ENCODE data around the gene SMAD3.

Gene SMAD3

DNA sequence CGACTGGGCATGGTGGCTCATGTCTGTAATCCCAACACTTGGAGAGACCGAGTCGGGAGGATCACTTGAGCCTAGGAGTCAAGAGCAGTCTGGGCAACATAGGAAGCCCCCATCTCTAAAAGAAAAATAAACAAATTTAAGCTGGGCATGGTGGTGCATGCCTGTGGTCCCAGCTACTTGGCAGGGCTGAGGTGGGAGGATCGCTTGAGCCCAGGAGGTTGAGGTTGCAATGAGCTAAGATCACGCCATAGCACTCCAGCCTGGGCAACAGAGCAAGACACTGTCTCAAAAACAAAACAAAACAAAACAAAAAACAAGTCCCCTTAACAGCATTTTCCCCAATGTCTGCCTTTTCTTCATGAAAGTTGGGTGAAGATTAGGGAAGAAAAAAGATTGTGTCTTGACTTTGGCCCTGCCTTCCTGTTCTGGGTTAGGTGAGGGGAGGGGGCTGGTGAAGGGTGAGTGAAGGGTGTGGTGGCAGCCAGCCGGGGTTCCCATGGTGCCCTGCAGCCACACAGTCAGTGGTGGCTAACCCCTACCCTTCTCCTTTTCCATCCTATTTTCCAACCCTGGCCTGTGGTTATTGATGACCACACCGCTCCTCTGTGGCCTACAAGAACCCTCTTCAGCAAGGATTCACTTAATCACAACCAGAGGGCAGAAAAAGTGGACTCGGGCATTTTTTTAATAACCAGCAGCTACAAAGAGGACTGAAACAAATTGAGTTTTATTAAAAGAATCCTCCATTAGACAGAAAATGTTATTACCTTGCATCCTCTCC, 28.4 kb upstream of the SMAD3 start:
- DNase-seq = no peak

GRCh38 chr15:67037694-67038093, 27.7 kb upstream of the SMAD3 start:
- no peak for DNase-seq

- no peak for DNase-seq
These were observed 26.7 kb upstream of the SMAD3 start for GRCh38 chr15:67038736-67039135.

DNA sequence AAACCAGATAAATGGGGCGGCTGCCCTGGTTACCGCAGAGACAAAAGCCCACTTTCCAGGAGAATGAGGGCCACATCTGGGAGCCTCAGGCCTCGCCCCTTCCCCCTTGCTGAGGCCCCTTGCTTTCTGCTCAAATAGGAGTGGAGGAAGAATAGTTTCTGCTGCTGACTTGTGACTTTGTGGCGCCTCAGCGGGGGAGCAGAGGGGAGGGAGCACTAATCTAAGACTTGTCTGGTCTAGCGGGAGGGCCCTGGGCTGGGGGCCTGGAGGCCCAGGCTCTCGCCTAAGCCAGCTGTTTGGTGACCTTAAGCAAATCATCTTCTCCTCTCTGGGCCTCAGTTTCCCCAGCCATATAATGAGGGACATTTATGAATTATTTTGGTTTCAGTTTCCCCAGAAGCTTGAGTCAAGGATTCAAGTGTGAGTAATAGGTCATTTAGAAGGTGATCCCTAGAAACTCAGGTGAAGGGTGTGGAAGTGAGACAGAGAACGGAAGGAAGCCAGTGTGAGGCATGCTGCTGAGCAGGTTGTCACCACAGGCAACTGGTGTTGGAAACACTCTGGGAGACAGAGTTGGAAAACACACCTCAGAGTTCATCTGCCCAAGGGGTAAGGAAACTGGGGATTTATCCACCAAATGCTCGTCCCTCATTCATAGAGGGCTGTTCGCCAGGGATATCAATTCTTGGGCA, 25.9 kb upstream of the SMAD3 start:
- DNase-seq = no peak

GRCh38 chr15:67040277-67040676, 25.1 kb upstream of the SMAD3 start:
- no peak for DNase-seq

DNA sequence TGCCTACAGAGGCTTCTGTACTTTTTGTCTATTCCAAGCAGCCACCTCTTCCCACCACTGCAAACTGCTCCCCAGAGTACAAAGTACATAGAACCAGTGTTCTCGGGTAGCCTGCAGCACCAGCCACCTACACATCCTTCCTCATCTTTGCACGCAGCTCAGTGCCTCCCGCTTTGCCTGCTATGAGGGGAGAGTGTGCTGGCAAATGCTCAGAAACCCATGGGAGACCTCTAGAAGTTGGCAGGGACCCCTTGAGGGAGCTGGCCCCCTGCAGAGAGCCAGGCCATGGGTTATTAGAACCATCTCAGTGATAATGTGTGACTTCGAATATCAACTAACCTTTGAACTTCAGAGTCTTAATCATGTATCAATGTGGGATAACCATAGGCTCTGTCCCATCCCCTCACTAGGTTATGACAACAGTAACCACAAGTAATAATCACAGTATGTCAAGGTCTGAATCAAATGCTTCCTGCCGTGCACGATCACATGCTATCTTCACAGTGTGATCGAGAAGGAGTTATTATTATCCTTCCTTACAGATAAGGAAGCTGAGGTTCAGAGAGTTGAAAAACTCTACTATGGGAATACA, 22.8 kb upstream of the SMAD3 start:
- DNase-seq = no peak

DNA sequence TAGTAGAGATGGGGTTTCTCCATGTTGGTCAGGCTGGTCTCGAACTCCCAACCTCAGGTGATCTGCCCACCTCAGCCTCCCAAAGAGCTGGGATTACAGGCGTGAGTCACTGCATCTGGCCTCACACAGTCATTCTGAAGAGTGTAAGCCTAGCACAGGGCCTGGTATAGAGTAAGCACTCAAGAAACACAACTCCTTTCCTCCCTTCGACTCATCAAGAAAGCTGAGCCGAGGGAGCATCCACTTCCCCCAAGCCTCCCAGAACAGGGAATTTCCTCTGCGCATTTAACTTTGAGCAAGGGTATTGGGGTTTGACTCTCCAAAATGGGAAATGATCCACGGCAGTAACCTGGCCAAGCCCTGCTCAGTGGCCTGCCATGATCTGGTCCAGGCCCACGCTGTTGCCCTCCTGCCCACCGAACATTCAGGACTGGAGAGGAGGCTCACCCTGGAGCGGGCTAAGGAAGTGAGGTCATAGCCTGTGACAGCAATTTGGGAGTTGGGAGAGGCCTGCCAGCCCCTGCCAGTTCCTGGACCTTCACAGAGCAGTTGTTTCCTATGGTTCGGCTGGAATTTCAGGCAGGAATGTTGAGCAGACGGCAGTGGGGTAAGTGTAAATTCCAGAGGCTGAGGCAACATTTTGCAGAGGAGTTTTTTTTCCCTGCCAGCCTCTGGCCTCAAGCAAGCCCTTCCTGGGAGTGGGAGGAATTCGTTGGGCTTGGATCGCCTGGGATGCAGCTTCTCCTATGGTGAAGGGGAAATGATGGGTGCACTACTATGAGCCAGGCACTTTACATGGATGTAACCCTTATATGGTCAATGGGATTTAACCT, 21.2 kb upstream of the SMAD3 start:
- no peak for DNase-seq

- no peak for DNase-seq
These were observed 18.2 kb upstream of the SMAD3 start for GRCh38 chr15:67047149-67047661.

GRCh38 chr15:67048281-67049279, 16.8 kb upstream of the SMAD3 start:
- DNase-seq = no peak

GRCh38 chr15:67049351-67050044, 15.9 kb upstream of the SMAD3 start:
- DNase-seq = no peak

DNA sequence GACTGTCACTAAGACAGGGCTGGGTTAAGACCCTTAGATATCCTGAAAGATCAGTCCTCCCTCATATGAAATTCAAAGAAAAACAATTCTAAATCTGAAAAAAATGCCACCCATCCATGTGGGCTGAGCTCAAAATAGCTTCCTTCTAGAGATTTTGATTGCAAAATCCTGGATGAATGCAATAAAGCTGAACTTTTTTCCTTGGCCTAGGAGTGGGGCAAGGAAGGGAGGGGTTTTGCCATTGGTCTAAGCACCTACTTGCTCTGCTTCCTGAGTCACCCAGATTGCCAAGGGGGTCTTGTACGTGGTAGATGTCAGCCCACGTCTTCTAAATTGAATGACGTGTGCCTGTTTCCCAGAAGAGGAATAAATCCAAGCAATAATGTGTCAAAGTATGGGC, 15.3 kb upstream of the SMAD3 start:
- DNase-seq = no peak

- DNase-seq = no peak
These were observed 14.8 kb upstream of the SMAD3 start for GRCh38 chr15:67050522-67051087.

- no peak for DNase-seq
These were observed 14.0 kb upstream of the SMAD3 start for GRCh38 chr15:67051088-67052045.

DNA sequence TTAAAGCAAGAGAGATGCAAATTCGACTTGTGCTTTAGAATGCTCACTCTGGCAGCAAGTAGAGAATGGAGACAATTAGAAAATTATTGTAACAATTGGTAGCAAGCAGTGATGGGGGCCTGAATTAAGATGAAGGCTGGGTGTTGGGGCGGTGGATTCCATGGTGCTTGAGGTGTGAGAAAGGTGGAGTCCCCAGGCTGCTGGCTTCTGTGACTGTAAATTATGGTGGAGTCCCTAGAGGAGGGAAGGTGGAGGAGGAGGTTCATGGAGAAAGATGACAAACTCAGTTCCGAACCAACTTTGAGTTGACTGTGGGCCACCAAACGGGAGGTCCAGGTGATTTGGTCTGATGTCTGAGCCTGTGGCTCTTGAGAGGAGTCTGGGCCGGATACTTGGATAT, 10.7 kb upstream of the SMAD3 start:
- DNase-seq = no peak

DNA sequence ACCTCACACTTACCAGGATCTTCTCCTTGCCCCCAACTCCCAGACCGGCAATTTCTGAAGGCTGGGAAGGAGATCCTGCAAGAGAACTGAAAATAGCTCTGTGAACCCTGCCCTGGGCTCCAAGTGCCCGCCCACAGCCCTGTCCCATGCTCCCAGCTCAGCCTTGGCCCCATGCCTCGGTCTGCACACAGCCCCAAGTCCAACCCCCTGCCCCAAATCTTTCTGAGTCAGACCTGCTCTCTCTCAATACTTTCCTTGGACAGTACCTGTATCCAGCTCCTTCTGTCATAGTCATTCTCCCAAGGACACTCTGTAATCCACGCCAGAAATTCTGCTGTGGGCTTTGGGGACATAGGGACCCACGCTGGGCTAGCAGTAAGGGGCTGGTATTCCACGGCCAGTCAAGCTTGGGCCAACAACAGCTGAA, 6.3 kb upstream of the SMAD3 start:
- no peak for DNase-seq

GRCh38 chr15:67061811-67062368, 3.5 kb upstream of the SMAD3 start:
- DNase-seq = no peak

GRCh38 chr15:67062369-67062985, 2.9 kb upstream of the SMAD3 start:
- no peak for DNase-seq

Measured in stimulated activated CD4-positive, alpha-beta T cell treated with anti-CD3 and anti-CD28 coated beads, Interleukin-4, amount 100 ng/mL, for 1 hour (primary cell).